Measurements from ENCODE around the gene TRAF1. TPM values are rescaled to one million over a fixed set of nuclear protein-coding genes. Genes with fewer than 3 reads are reported as not detected.

The TRAF1 gene
- total and polyA plus RNA-seq, 2 donors (not counting 1 experiment from before 2014, with no cell fraction given), result 12.2 to 19.5 TPM

DNA sequence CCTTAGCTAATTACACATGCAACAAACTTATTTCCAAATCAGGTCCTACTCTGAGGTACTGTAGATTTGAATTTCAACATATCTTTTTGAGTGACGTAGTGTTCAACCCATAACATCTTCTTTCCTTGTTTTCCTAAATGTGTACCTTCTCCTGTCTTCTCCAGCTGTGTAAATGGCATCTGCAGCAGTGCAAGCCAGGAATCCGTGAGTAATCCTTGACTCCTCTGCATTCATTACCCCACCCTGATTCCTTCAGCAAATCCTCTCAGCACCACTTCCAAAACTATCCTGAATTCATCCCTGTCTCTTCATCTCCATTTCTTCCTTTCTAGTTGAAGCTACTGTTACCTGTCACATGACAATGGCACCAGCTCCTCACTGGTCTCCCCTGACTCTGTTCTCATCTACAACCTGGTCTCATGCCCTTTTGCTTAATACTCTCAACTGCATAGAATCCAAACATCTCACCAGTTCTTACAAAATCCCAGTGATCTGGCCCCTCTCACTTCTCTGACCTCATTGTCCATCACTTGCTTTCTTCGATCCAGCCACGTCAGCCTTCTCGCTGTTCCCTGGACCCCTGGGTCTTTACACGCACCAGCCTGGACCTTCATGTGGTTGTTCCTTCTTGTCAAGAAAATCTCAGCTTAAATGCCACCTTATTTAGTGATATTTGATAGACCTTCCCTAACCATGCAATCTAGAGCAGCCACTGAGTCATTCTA is 14.6 kb upstream of the TRAF1 start:
- TF ChIP-seq EZH2 (IDR thresholded peaks at IDR 0.05; ENCODE audit: borderline replicate concordance, insufficient read depth, low read depth, low read length, poor library complexity, severe bottlenecking), result no peak
- TF ChIP-seq, protein P1, sequence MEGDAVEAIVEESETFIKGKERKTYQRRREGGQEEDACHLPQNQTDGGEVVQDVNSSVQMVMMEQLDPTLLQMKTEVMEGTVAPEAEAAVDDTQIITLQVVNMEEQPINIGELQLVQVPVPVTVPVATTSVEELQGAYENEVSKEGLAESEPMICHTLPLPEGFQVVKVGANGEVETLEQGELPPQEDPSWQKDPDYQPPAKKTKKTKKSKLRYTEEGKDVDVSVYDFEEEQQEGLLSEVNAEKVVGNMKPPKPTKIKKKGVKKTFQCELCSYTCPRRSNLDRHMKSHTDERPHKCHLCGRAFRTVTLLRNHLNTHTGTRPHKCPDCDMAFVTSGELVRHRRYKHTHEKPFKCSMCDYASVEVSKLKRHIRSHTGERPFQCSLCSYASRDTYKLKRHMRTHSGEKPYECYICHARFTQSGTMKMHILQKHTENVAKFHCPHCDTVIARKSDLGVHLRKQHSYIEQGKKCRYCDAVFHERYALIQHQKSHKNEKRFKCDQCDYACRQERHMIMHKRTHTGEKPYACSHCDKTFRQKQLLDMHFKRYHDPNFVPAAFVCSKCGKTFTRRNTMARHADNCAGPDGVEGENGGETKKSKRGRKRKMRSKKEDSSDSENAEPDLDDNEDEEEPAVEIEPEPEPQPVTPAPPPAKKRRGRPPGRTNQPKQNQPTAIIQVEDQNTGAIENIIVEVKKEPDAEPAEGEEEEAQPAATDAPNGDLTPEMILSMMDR (IDR thresholded peaks at IDR 0.05), result no peak
- H4K20me1 ChIP-seq (ENCODE audit: control insufficient read depth, insufficient read depth, low read length, poor library complexity, severe bottlenecking), result no peaks in the 10 kb centered on the region
- Mint-ChIP-seq H3K9me3 (ENCODE audit: insufficient read depth) (peaks cover 3% of the 10 kb centered on the region), H3K27ac (no peak overlapping the region), H3K4me3 (no peak overlapping the region), H3K27me3 (no peaks in the 10 kb centered on the region), H3K4me1 (peaks cover 27% of the 10 kb centered on the region)
- H2AFZ ChIP-seq (ENCODE audit: insufficient read depth, low read depth, low read length, poor library complexity, severe bottlenecking), result no peak overlapping the region
- CTCF ChIA-PET, result interaction anchor here (0.6 kb wide), 1 partner anchor 416 kb away, joined by 3 read pairs; no protein-coding TSS in a partner anchor
- H3K27ac ChIP-seq (ENCODE audit: low read length in 2 of 2), result no peak overlapping the region
- peaks cover 25 to 34% of the 10 kb centered on the region in 2 donors for H3K4me1 ChIP-seq (ENCODE audit: control insufficient read depth in 2 of 2, insufficient read depth in 2 of 2, low read length in 2 of 2)
- ATAC-seq (ENCODE audit: low read depth) (no peak), DNase-seq (no peak)
- no peak overlapping the region for H3K9ac ChIP-seq (ENCODE audit: low read length)
- no peaks in the 10 kb centered on the region for H3K36me3 ChIP-seq (replicated peaks in 1 of 2; ENCODE audit: control extremely low read depth in 1 of 2, control insufficient read depth in 1 of 2, extremely low read depth in 1 of 2, insufficient read depth in 2 of 2, low read length in 1 of 2)
- WGBS (ENCODE audit: insufficient coverage), result 100% methylated on average over 3 of the region's 6 CpGs
- no peak overlapping the region for H3K4me2 ChIP-seq (replicated peaks; ENCODE audit: low read depth, low read length, poor library complexity, severe bottlenecking)
- H3K27me3 ChIP-seq (replicated peaks in 1 of 4; ENCODE audit: control extremely low read depth in 1 of 4, control insufficient read depth in 3 of 4, insufficient read depth in 4 of 4, low read length in 3 of 4), result no peaks in the 10 kb centered on the region
- H3K4me3 ChIP-seq (ENCODE audit: control extremely low read depth in 1 of 5, extremely low read depth in 1 of 5, insufficient read depth in 1 of 5, low read depth in 2 of 5, low read length in 4 of 5), result no peak overlapping the region
- H3K9me3 ChIP-seq (ENCODE audit: control extremely low read depth in 1 of 3, control insufficient read depth in 2 of 3, insufficient read depth in 1 of 3, low read length in 2 of 3), result peaks cover 0 to 8% (median 3%) of the 10 kb centered on the region in 3 donors
- H3K79me2 ChIP-seq (ENCODE audit: control insufficient read depth, insufficient read depth, low read length), result no peaks in the 10 kb centered on the region
- POLR2A ChIA-PET, result interaction anchor here (1.5 kb wide), 1 partner anchor 9 kb away, joined by 3 read pairs; no protein-coding TSS in a partner anchor
- intact Hi-C loops (cut with micrococcal nuclease), result no loop called here

DNA sequence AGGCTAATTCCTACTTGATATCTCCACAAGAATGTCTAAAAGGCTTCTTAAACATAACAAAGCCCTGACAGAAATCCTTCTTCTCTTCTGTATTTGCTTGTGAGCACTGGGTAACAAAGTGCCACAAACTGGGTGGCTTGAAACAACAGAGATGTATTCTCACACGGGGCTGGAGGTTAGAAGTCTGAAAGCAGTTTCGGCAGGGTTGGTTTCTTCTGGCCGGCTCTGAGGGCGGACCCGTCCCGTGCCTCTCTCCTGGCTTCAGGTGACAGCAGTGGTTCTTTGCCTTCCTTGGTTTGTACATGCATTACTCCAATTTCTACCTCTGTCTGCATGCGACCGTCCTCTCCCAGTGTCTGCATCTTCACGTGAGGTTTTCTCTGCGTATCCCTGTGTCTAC is 14.0 kb upstream of the TRAF1 start:
- H3K27ac Mint-ChIP-seq, result no peak overlapping the region
- H3K4me3 ChIP-seq (ENCODE audit: control extremely low read depth in 1 of 5, extremely low read depth in 1 of 5, insufficient read depth in 1 of 5, low read depth in 2 of 5, low read length in 4 of 5), result no peak overlapping the region
- ChIA-PET CTCF (no interaction called here), POLR2A (interaction anchor here (1.5 kb wide), 1 partner anchor 8 kb away, joined by 3 read pairs; no protein-coding TSS in a partner anchor)
- no peak overlapping the region for H3K27ac ChIP-seq (ENCODE audit: low read length in 2 of 2)
- H3K79me2 ChIP-seq (ENCODE audit: control insufficient read depth, insufficient read depth, low read length), result no peaks in the 10 kb centered on the region
- DNase-seq (no peak), ATAC-seq (ENCODE audit: low read depth) (no peak)
- H3K4me1 ChIP-seq (ENCODE audit: control insufficient read depth in 2 of 2, insufficient read depth in 2 of 2, low read length in 2 of 2), result peaks cover 31 to 38% of the 10 kb centered on the region in 2 donors
- TF ChIP-seq, protein P1 (IDR thresholded peaks at IDR 0.05), result no peak
- no peak for TF ChIP-seq EZH2 (IDR thresholded peaks at IDR 0.05; ENCODE audit: borderline replicate concordance, insufficient read depth, low read depth, low read length, poor library complexity, severe bottlenecking)
- no peaks in the 10 kb centered on the region for H4K20me1 ChIP-seq (ENCODE audit: control insufficient read depth, insufficient read depth, low read length, poor library complexity, severe bottlenecking)
- no peak overlapping the region for H3K4me3 Mint-ChIP-seq
- H3K9ac ChIP-seq (ENCODE audit: low read length), result no peak overlapping the region
- H3K4me1 Mint-ChIP-seq, result peaks cover 29% of the 10 kb centered on the region
- peaks cover 3% of the 10 kb centered on the region for H3K9me3 Mint-ChIP-seq (ENCODE audit: insufficient read depth)
- intact Hi-C loops (cut with micrococcal nuclease), result no loop called here
- H2AFZ ChIP-seq (ENCODE audit: insufficient read depth, low read depth, low read length, poor library complexity, severe bottlenecking), result no peak overlapping the region
- WGBS (ENCODE audit: insufficient coverage), result 94% methylated on average over 9 of the region's 10 CpGs
- H3K27me3 ChIP-seq (replicated peaks in 1 of 4; ENCODE audit: control extremely low read depth in 1 of 4, control insufficient read depth in 3 of 4, insufficient read depth in 4 of 4, low read length in 3 of 4), result no peaks in the 10 kb centered on the region
- H3K4me2 ChIP-seq (replicated peaks; ENCODE audit: low read depth, low read length, poor library complexity, severe bottlenecking), result no peak overlapping the region
- H3K9me3 ChIP-seq (ENCODE audit: control extremely low read depth in 1 of 3, control insufficient read depth in 2 of 3, insufficient read depth in 1 of 3, low read length in 2 of 3), result peaks cover 0 to 8% (median 3%) of the 10 kb centered on the region in 3 donors
- H3K27me3 Mint-ChIP-seq, result no peaks in the 10 kb centered on the region
- no peaks in the 10 kb centered on the region for H3K36me3 ChIP-seq (replicated peaks in 1 of 2; ENCODE audit: control extremely low read depth in 1 of 2, control insufficient read depth in 1 of 2, extremely low read depth in 1 of 2, insufficient read depth in 2 of 2, low read length in 1 of 2)

Data from B cell (primary cell).